H1 (cell line): ENCODE results near the gene DRD1. TPM values are rescaled to one million over a fixed set of nuclear protein-coding genes. Genes with fewer than 3 reads are reported as not detected.

ENCODE experiments used
- CTCF ChIA-PET: fragments of 300-600 bp; sonication (Branson Sonifier 250); formaldehyde crosslinking; loops from one replicate; lab custom pipeline; 2021; ENCODE audit not compliant: partially characterized antibody; lab: Charles Lee
- POLR2A ChIA-PET: fragments of 300-600 bp; sonication (Branson Sonifier 250); formaldehyde crosslinking; loops from one replicate; lab custom pipeline; 2021; ENCODE audit warnings: inconsistent platforms; ENCODE audit not compliant: partially characterized antibody; lab: Charles Lee
- DNase-seq, 2 experiments: peaks; one replicate each; pipeline versions ENCODE4 v3.0.0 to v3.0.0-alpha.2; 2010 to 2022; ENCODE audit warnings: low spot score in 2 of 2, low read depth in 1 of 2, mixed read lengths in 1 of 2
- FAIRE-seq: peaks from 2 replicates; lab custom pipeline; 2011; peaks lifted over from hg19 to GRCh38; lab: Jason Lieb, UNC
- H2AFZ ChIP-seq: 2 replicates; pipeline ENCODE4 v1.8.1; 2012; ENCODE audit warnings: low read length, inconsistent platforms
- H2AK5ac ChIP-seq: 2 replicates; pipeline ENCODE4 v1.6.1; 2013; ENCODE audit warnings: low read depth, low read length
- H2BK120ac ChIP-seq: replicated peaks from 2 replicates; pipeline ENCODE3; 2013; ENCODE audit warnings: low read depth, low read length, inconsistent platforms
- H2BK12ac ChIP-seq: 2 replicates; pipeline ENCODE4 v1.6.1; 2013; ENCODE audit warnings: low read depth, low read length
- H2BK15ac ChIP-seq: 2 replicates; pipeline ENCODE4 v1.6.1; 2013; ENCODE audit warnings: low read length
- H2BK20ac ChIP-seq: 2 replicates; pipeline ENCODE4 v1.6.1; 2013; ENCODE audit warnings: low read length
- H2BK5ac ChIP-seq: 2 replicates; pipeline ENCODE4 v1.6.1; 2013; ENCODE audit warnings: low read depth, low read length
- H3K14ac ChIP-seq: 2 replicates; pipeline ENCODE4 v1.6.1; 2013; ENCODE audit warnings: inconsistent platforms; ENCODE audit not compliant: insufficient read length
- H3K18ac ChIP-seq: 2 replicates; pipeline ENCODE4 v1.6.1; 2013; ENCODE audit warnings: low read length; ENCODE audit errors: extremely low read depth
- H3K23ac ChIP-seq: 2 replicates; pipeline ENCODE4 v1.6.1; 2013; ENCODE audit warnings: inconsistent platforms; ENCODE audit not compliant: insufficient read length
- H3K23me2 ChIP-seq: 2 replicates; pipeline ENCODE4 v1.6.1; 2013; ENCODE audit warnings: low read depth, low read length
- H3K27ac ChIP-seq: 2 replicates; pipeline ENCODE4 v1.6.1; 2011; ENCODE audit warnings: low read depth, low read length, inconsistent platforms
- H3K27me3 ChIP-seq, 4 experiments: replicated peaks in 1 of 4; 1 replicate in 1 of 4; 2 replicates in 3 of 4; pipeline versions ENCODE4 v1.6.1 to v1.8.1; 2011 to 2013; ENCODE audit warnings: low read length in 3 of 4, mild to moderate bottlenecking in 3 of 4, inconsistent platforms in 2 of 4, mixed read lengths in 2 of 4, moderate library complexity in 1 of 4; ENCODE audit not compliant: control insufficient read depth in 3 of 4, insufficient read depth in 3 of 4; ENCODE audit errors: extremely low read depth in 1 of 4
- H3K36me3 ChIP-seq, 4 experiments: 2 replicates each; pipeline versions ENCODE4 v1.6.1 to v1.8.1; 2011 to 2013; ENCODE audit warnings: mild to moderate bottlenecking in 4 of 4, low read length in 3 of 4, moderate library complexity in 2 of 4, control low read depth in 1 of 4, inconsistent platforms in 1 of 4; ENCODE audit not compliant: insufficient read depth in 4 of 4, control insufficient read depth in 2 of 4
- H3K4ac ChIP-seq: replicated peaks from 2 replicates; pipeline ENCODE3; 2013; ENCODE audit warnings: low read length, low read depth, mixed read lengths, inconsistent platforms; ENCODE audit not compliant: insufficient read length
- H3K4me1 ChIP-seq, 4 experiments: replicated peaks in 1 of 4; 1 replicate in 1 of 4; 2 replicates in 3 of 4; pipeline versions ENCODE4 v1.6.1 to v1.8.1; 2011 to 2013; ENCODE audit warnings: low read length in 3 of 4, inconsistent platforms in 2 of 4, mixed read lengths in 1 of 4; ENCODE audit not compliant: insufficient read depth in 4 of 4, control insufficient read depth in 3 of 4
- H3K4me2 ChIP-seq, 2 experiments: 2 replicates each; pipeline versions ENCODE4 v1.6.1 to v1.8.1; 2011 to 2013; ENCODE audit warnings: low read depth in 2 of 2, low read length in 2 of 2, control low read depth in 1 of 2, inconsistent platforms in 1 of 2, mild to moderate bottlenecking in 1 of 2; ENCODE audit not compliant: insufficient read depth in 1 of 2
- H3K4me3 ChIP-seq, 4 experiments: fragments of 200-600, 300-600 bp in 1 of 4; sonication (generic), shearing (Covaris generic), sonication (Bioruptor Twin) in 1 of 4; 2 replicates each; pipeline versions ENCODE4 v1.5.1 to v1.8.1; 2011 to 2016; ENCODE audit warnings: low read length in 4 of 4, low read depth in 3 of 4, control low read depth in 2 of 4, inconsistent platforms in 2 of 4, mild to moderate bottlenecking in 2 of 4, mixed read lengths in 1 of 4, moderate library complexity in 1 of 4; ENCODE audit not compliant: insufficient read depth in 2 of 4; ENCODE audit errors: extremely low read depth in 1 of 4
- H3K56ac ChIP-seq: replicated peaks from 2 replicates; pipeline ENCODE3; 2013; ENCODE audit warnings: low read depth, mild to moderate bottlenecking, mixed read lengths, low read length, inconsistent platforms; ENCODE audit not compliant: insufficient read length
- H3K79me1 ChIP-seq: 2 replicates; pipeline ENCODE4 v1.6.1; 2013; ENCODE audit warnings: low read depth, low read length, control low read depth
- H3K79me2 ChIP-seq, 2 experiments: 2 replicates each; pipeline versions ENCODE4 v1.6.1 to v1.8.1; 2012 to 2013; ENCODE audit warnings: low read length in 2 of 2, mild to moderate bottlenecking in 2 of 2, inconsistent platforms in 1 of 2; ENCODE audit not compliant: insufficient read depth in 2 of 2, control insufficient read depth in 1 of 2
- H3K9ac ChIP-seq, 4 experiments: replicated peaks in 1 of 4; 1 replicate in 1 of 4; 2 replicates in 3 of 4; pipeline versions ENCODE4 v1.6.1 to v1.8.1; 2011 to 2013; ENCODE audit warnings: low read depth in 3 of 4, low read length in 3 of 4, control low read depth in 2 of 4, mild to moderate bottlenecking in 2 of 4, moderate library complexity in 2 of 4, inconsistent platforms in 1 of 4; ENCODE audit errors: extremely low read depth in 1 of 4
- H3K9me3 ChIP-seq, 2 experiments: 2 replicates each; pipeline versions ENCODE4 v1.6.1 to v1.8.1; 2012 to 2013; ENCODE audit warnings: mild to moderate bottlenecking in 2 of 2, moderate library complexity in 2 of 2, control low read depth in 1 of 2, inconsistent platforms in 1 of 2, low read depth in 1 of 2, low read length in 1 of 2, mixed read lengths in 1 of 2; ENCODE audit not compliant: insufficient read depth in 2 of 2
- H4K20me1 ChIP-seq, 2 experiments: replicated peaks in 1 of 2; 2 replicates each; pipeline versions ENCODE3 to v1.8.1; 2011 to 2013; ENCODE audit warnings: inconsistent platforms in 2 of 2, low read length in 2 of 2, mild to moderate bottlenecking in 1 of 2; ENCODE audit not compliant: insufficient read depth in 2 of 2, control insufficient read depth in 1 of 2
- H4K5ac ChIP-seq: 2 replicates; pipeline ENCODE4 v1.6.1; 2013; ENCODE audit warnings: low read length, low read depth, mixed read lengths, inconsistent platforms; ENCODE audit not compliant: insufficient read length
- H4K8ac ChIP-seq: 2 replicates; pipeline ENCODE4 v1.8.0; 2013; ENCODE audit warnings: mild to moderate bottlenecking, moderate library complexity, low read length, inconsistent platforms; ENCODE audit not compliant: insufficient read depth; ENCODE audit errors: extremely low read depth
- H4K91ac ChIP-seq: replicated peaks from 2 replicates; pipeline ENCODE3; 2013; ENCODE audit warnings: low read length, mixed read lengths, inconsistent platforms; ENCODE audit not compliant: insufficient read length
- ATF2 ChIP-seq: IDR thresholded peaks from 2 replicates; pipeline ENCODE4 v1.6.1; 2012; ENCODE audit warnings: low read length, inconsistent platforms
- SUZ12 ChIP-seq: fragments of 200-600 bp; sonication (generic); IDR thresholded peaks from 2 replicates; pipeline ENCODE4 v1.6.1; 2012; ENCODE audit warnings: mild to moderate bottlenecking, inconsistent platforms, low read length, moderate library complexity, mixed read lengths
- WGBS, 2 experiments: shearing (Covaris generic) in 1 of 2; methylation state at CpG; one replicate each; pipeline versions ENCODE4 v1.1.6 to v1.1.7; 2013 to 2015; ENCODE audit warnings: low lambda C conversion rate in 2 of 2, mixed read lengths in 2 of 2, inconsistent platforms in 1 of 2, low coverage in 1 of 2, missing lambda C conversion rate in 1 of 2; ENCODE audit not compliant: insufficient replicate concordance in 2 of 2, insufficient coverage in 1 of 2, insufficient read length in 1 of 2; ENCODE audit errors: extremely low coverage in 1 of 2, missing lambda C conversion rate in 1 of 2; 5-methylcytosine and 5-hydroxymethylcytosine counted together
- polyA plus RNA-seq, 7 experiments: library from polyadenylated mRNA; depleted of rRNA in 3 of 7; stranded (reverse) in 5 of 7; unstranded in 2 of 7; fragments of >200 nt in 5 of 7; fragments of 200-250 nt in 2 of 7; gene quantifications; 1 replicate in 5 of 7; 2 replicates in 1 of 7; 4 replicates in 1 of 7; pipeline versions ENCODE4 v1.2.1 to v1.2.3, GENCODE V29; 2011 to 2013; ENCODE audit warnings: missing spikeins in 2 of 7, mixed read lengths in 2 of 7
- total RNA-seq: library from RNA; stranded (reverse); fragmentation: NEBNext Ultra II Directional; extraction: Animal tissue kit (Norgen Biotek cat#: 25700); gene quantifications from 2 replicates; pipeline ENCODE4 v1.2.1, GENCODE V29; 2021

The DRD1 gene
- total and polyA plus RNA-seq, 2 of the 8 experiments (the other 6 are each of a cell fraction or from before 2014, with no cell fraction given) = 0.03 to 0.19 TPM

DNA sequence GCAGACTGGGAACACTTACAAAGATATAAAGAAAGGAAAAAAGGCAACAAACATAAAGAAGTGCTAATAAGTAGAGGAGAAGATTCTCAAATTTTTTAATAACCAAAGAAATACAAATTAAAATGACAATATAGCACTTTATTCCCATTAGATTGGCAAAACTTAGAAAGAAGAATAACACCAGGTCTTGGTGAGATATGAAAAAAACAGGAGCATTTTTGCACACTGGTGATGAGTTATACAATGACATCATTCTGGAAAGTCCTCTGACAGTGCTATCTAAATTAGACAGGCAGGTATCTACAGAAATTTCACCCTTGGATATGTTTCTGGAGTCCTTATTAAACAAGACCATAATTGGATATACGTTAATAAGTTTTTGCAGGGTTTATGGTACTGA, 24.9 kb upstream of the DRD1 start:
- H2AFZ ChIP-seq = no peak overlapping the region
- H3K9me3 ChIP-seq = no peaks in the 10 kb centered on the region
- H3K4ac ChIP-seq = no peak overlapping the region
- H4K5ac ChIP-seq = no peak overlapping the region
- H3K79me1 ChIP-seq = no peaks in the 10 kb centered on the region
- H3K56ac ChIP-seq = no peak overlapping the region
- WGBS, 2 experiments = 83% methylated on average over 1 of the region's 1 CpG; no CpG with 5 or more reads in 1 of the 2 experiments
- H3K4me3 ChIP-seq = no peak overlapping the region
- FAIRE-seq (no peak), DNase-seq (no peak)
- ChIA-PET CTCF (interaction anchor here (1.5 kb wide), 2 partner anchors 25 kb away, joined by 3 read pairs; partner anchors contain the start of gene DRD1), POLR2A (no interaction called here)
- no peak overlapping the region for H3K23ac ChIP-seq
- no peak overlapping the region for H3K9ac ChIP-seq
- no peaks in the 10 kb centered on the region for H3K23me2 ChIP-seq
- H4K20me1 ChIP-seq = no peaks in the 10 kb centered on the region
- H3K4me2 ChIP-seq = no peak overlapping the region
- no peak overlapping the region for H2BK120ac ChIP-seq
- H2BK15ac ChIP-seq = no peak overlapping the region
- no peaks in the 10 kb centered on the region for H3K79me2 ChIP-seq
- H3K4me1 ChIP-seq = no peaks in the 10 kb centered on the region; a peak in 1 of 7 replicates
- H2BK20ac ChIP-seq = no peak overlapping the region
- no peak overlapping the region for H3K14ac ChIP-seq
- TF ChIP-seq ATF2 = no peak
- TF ChIP-seq SUZ12 = no peak
- no peak overlapping the region for H4K8ac ChIP-seq
- no peaks in the 10 kb centered on the region for H3K36me3 ChIP-seq
- no peak overlapping the region for H4K91ac ChIP-seq
- H2AK5ac ChIP-seq = no peak overlapping the region
- no peaks in the 10 kb centered on the region for H3K27me3 ChIP-seq
- H2BK5ac ChIP-seq = no peak overlapping the region
- H3K27ac ChIP-seq = no peak overlapping the region
- H3K18ac ChIP-seq = no peak overlapping the region
- H2BK12ac ChIP-seq = no peak overlapping the region
